ENCODE data around the gene GEMIN4.
A peak's percentile ranks its signal among the peaks of the same experiment; 100 is the strongest.
"Not testable (repeated sequence)": the region's sequence is repeated elsewhere in the genome, so short reads cannot be mapped to it uniquely, and the experiment has no call there.

The GEMIN4 gene

GRCh38 chr17:752002-752619 lies at the start of gene GEMIN4:
Gene GEMIN4 (minus strand): TSS chr17:752264. CDS start chr17:752142, 122 bp downstream.
- peak; percentile 94 to 99 for DNase-seq (ENCODE audit: low read depth in 2 of 2)

- no peak for DNase-seq (ENCODE audit: low read depth in 2 of 2)
Observed at GRCh38 chr17:801660-802059, 49.6 kb upstream of the GEMIN4 start.

GRCh38 chr17:800446-801242 lies 48.6 kb upstream of the GEMIN4 start:
- no peak for DNase-seq (ENCODE audit: low read depth in 2 of 2)

- DNase-seq (ENCODE audit: low read depth in 2 of 2) = no peak
Observed at GRCh38 chr17:799261-799660, 47.2 kb upstream of the GEMIN4 start.

GRCh38 chr17:798246-798645 lies 46.2 kb upstream of the GEMIN4 start:
- DNase-seq (ENCODE audit: low read depth in 2 of 2) = no peak

GRCh38 chr17:797236-797840 lies 45.3 kb upstream of the GEMIN4 start:
- DNase-seq (ENCODE audit: low read depth in 2 of 2) = no peak

GRCh38 chr17:796609-797008 lies 44.5 kb upstream of the GEMIN4 start:
- no peak for DNase-seq (ENCODE audit: low read depth in 2 of 2)

- no peak for DNase-seq (ENCODE audit: low read depth in 2 of 2)
Observed at GRCh38 chr17:795721-796120, 43.7 kb upstream of the GEMIN4 start.

- DNase-seq (ENCODE audit: low read depth in 2 of 2) = no peak
Observed at GRCh38 chr17:795276-795675, 43.2 kb upstream of the GEMIN4 start.

- DNase-seq (ENCODE audit: low read depth in 2 of 2) = peak in 1 of 2 donors; percentile 30
Observed at GRCh38 chr17:794876-795275, 42.8 kb upstream of the GEMIN4 start.

GRCh38 chr17:792277-792676 lies 40.2 kb upstream of the GEMIN4 start:
- no peak for DNase-seq (ENCODE audit: low read depth in 2 of 2)

- DNase-seq (ENCODE audit: low read depth in 2 of 2) = no peak
Observed at GRCh38 chr17:791829-792228, 39.8 kb upstream of the GEMIN4 start.

- not testable (repeated sequence) for DNase-seq (ENCODE audit: low read depth in 2 of 2)
Observed at GRCh38 chr17:790874-791247, 38.8 kb upstream of the GEMIN4 start.

- not testable (repeated sequence) for DNase-seq (ENCODE audit: low read depth in 2 of 2)
Observed at GRCh38 chr17:789931-790873, 38.1 kb upstream of the GEMIN4 start.

GRCh38 chr17:789160-789840 lies 37.2 kb upstream of the GEMIN4 start:
- no peak for DNase-seq (ENCODE audit: low read depth in 2 of 2)

- DNase-seq (ENCODE audit: low read depth in 2 of 2) = no peak
Observed at GRCh38 chr17:788551-788950, 36.5 kb upstream of the GEMIN4 start.

- DNase-seq (ENCODE audit: low read depth in 2 of 2) = no peak
Observed at GRCh38 chr17:787641-788221, 35.7 kb upstream of the GEMIN4 start.

- not testable (repeated sequence) for DNase-seq (ENCODE audit: low read depth in 2 of 2)
Observed at GRCh38 chr17:785901-786300, 33.8 kb upstream of the GEMIN4 start.

GRCh38 chr17:784143-784542 lies 32.1 kb upstream of the GEMIN4 start:
- DNase-seq (ENCODE audit: low read depth in 2 of 2) = no peak

- peak; percentile 91 to 95 for DNase-seq (ENCODE audit: low read depth in 2 of 2)
Observed at GRCh38 chr17:781805-782731, 30.0 kb upstream of the GEMIN4 start, which contains the start of the genes GLOD4 and MRM3. Gene GLOD4 (minus strand): TSS chr17:782280. CDS start chr17:782255, 25 bp downstream. Gene MRM3 (plus strand): TSS chr17:782353. CDS start chr17:782379, 26 bp downstream.
